H1 (cell line): ENCODE results near the gene ALPP.

Experiments used
- CEBPB ChIP-seq: IDR thresholded peaks from 2 replicates; pipeline ENCODE4 v1.6.1; 2012; ENCODE audit warnings: low read depth, low read length
- EP300 ChIP-seq, 2 experiments: IDR thresholded peaks; 1 replicate in 1 of 2; 2 replicates in 1 of 2; pipeline ENCODE4 v1.6.1; 2011 to 2012; ENCODE audit warnings: low read depth in 2 of 2, low read length in 2 of 2, mild to moderate bottlenecking in 2 of 2, borderline replicate concordance in 1 of 2, inconsistent platforms in 1 of 2, moderate library complexity in 1 of 2
- HDAC2 ChIP-seq, 2 experiments: fragments of 300-600 bp in 1 of 2; sonication (generic) in 1 of 2; IDR thresholded peaks; 2 replicates each; pipeline ENCODE4 v1.6.1; 2011 to 2012; ENCODE audit warnings: low read depth in 2 of 2, low read length in 2 of 2, mild to moderate bottlenecking in 2 of 2, moderate library complexity in 2 of 2, borderline replicate concordance in 1 of 2, inconsistent platforms in 1 of 2
- POLR2A ChIP-seq, 2 experiments: IDR thresholded peaks; 1 replicate in 1 of 2; 2 replicates in 1 of 2; pipeline ENCODE4 v1.6.1; 2011; ENCODE audit warnings: low read depth in 2 of 2, low read length in 2 of 2, mild to moderate bottlenecking in 2 of 2; ENCODE audit errors: control extremely low read depth in 1 of 2
- SIRT6 ChIP-seq: IDR thresholded peaks from one replicate; pipeline ENCODE4 v1.7.1; 2012; ENCODE audit warnings: low read length, inconsistent platforms
- TF ChIP-seq, protein P1 (sequence below), 3 experiments: IDR thresholded peaks; 1 replicate in 2 of 3; 2 replicates in 1 of 3; pipeline versions ENCODE4 v1.5.1 to v1.6.1; 2011; ENCODE audit warnings: low read length in 3 of 3, mild to moderate bottlenecking in 3 of 3, inconsistent platforms in 2 of 3, low read depth in 1 of 3, moderate library complexity in 1 of 3; ENCODE audit not compliant: insufficient read depth in 1 of 3; ENCODE audit errors: control extremely low read depth in 1 of 3

DNA sequence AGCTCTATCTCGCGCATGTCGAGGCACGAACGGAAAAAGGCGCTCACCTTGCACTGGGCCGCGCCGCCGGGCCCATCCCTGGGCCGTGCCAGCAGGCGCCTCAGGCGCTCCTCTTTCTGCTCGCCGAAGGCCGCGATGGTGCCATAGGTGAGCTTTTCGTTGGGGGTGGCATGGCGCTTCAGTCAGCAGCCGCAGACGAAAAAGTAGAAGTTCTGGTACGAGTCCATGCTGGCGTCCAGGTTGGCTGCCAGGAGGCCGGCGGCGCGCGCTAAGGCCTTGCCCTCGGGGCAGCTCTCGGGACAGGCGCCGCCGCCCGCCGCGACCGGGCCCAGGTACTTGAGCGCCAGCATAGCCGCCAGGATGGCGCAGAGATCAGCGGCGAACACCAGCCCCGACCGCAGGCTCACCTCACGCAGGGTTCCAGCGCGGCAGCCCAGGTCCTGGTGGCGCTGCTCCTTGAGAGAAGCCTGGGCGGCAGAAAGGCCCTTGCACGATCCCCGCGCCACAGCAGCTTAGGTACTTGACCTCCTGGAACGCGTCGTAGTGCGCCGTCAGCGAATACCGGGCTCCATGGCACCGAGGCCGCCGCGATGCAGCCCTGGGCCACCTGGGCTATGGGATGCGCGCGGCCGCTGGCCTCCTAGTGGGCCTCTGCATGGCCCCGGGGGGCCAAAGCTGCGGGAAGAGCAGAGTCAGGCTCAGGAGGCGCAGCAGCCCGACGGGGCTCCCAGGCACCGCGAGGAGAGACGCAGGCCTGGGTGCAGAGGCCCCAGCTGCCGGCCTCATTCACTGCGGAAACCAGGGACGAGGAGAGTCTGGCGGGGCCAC lies 40.9 kb downstream of the ALPP start:
- TF ChIP-seq, protein P1, sequence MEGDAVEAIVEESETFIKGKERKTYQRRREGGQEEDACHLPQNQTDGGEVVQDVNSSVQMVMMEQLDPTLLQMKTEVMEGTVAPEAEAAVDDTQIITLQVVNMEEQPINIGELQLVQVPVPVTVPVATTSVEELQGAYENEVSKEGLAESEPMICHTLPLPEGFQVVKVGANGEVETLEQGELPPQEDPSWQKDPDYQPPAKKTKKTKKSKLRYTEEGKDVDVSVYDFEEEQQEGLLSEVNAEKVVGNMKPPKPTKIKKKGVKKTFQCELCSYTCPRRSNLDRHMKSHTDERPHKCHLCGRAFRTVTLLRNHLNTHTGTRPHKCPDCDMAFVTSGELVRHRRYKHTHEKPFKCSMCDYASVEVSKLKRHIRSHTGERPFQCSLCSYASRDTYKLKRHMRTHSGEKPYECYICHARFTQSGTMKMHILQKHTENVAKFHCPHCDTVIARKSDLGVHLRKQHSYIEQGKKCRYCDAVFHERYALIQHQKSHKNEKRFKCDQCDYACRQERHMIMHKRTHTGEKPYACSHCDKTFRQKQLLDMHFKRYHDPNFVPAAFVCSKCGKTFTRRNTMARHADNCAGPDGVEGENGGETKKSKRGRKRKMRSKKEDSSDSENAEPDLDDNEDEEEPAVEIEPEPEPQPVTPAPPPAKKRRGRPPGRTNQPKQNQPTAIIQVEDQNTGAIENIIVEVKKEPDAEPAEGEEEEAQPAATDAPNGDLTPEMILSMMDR (IDR thresholded peaks at IDR 0.05; ENCODE audit: control extremely low read depth in 1 of 3, insufficient read depth in 1 of 3, low read depth in 1 of 3, low read length in 3 of 3) = no peak
- TF ChIP-seq HDAC2 (IDR thresholded peaks at IDR 0.05; ENCODE audit: borderline replicate concordance in 1 of 2, low read depth in 2 of 2, low read length in 2 of 2) (no peak; a peak in 1 of 4 replicates), POLR2A (IDR thresholded peaks at IDR 0.05; ENCODE audit: control extremely low read depth in 1 of 2, low read depth in 2 of 2, low read length in 2 of 2) (peak in 1 of 2 experiments; percentile 21; a peak in 1 of 3 replicates), SIRT6 (no peak), CEBPB (no peak), EP300 (IDR thresholded peaks at IDR 0.05; ENCODE audit: borderline replicate concordance in 1 of 2, low read depth in 2 of 2, low read length in 2 of 2) (no peak)
